Central memory CD4-positive, alpha-beta T cell (primary cell): ENCODE results near the gene NELFB.
A peak's percentile ranks its signal among the peaks of the same experiment; 100 is the strongest.

Experiments
- DNase-seq: peaks from one replicate; pipeline ENCODE4 v3.0.0; 2022

Gene NELFB

GRCh38 chr9:137293094-137293481 lies 38.0 kb downstream of the NELFB start:
- no peak for DNase-seq

GRCh38 chr9:137293482-137294090 lies 38.5 kb downstream of the NELFB start:
- DNase-seq = no peak

- no peak for DNase-seq
Observed at GRCh38 chr9:137294091-137294680, 39.1 kb downstream of the NELFB start.

- DNase-seq = no peak
Observed at GRCh38 chr9:137294681-137295237, 39.6 kb downstream of the NELFB start.

GRCh38 chr9:137295238-137295811 lies 40.2 kb downstream of the NELFB start:
- DNase-seq = peak; percentile 32

- no peak for DNase-seq
Observed at GRCh38 chr9:137295849-137296669, 40.9 kb downstream of the NELFB start.

- no peak for DNase-seq
Observed at GRCh38 chr9:137296670-137297664, 41.8 kb downstream of the NELFB start.

GRCh38 chr9:137297966-137298365 lies 42.8 kb downstream of the NELFB start:
- DNase-seq = no peak

GRCh38 chr9:137298401-137299202 lies 43.5 kb downstream of the NELFB start:
- no peak for DNase-seq

- DNase-seq = no peak
Observed at GRCh38 chr9:137299203-137299565, 44.1 kb downstream of the NELFB start.

GRCh38 chr9:137299938-137300337 lies 44.8 kb downstream of the NELFB start:
- no peak for DNase-seq

GRCh38 chr9:137300567-137301080 lies 45.5 kb downstream of the NELFB start:
- no peak for DNase-seq

- no peak for DNase-seq
Observed at GRCh38 chr9:137301081-137301947, 46.2 kb downstream of the NELFB start.

GRCh38 chr9:137302118-137302448 lies 47.0 kb downstream of the NELFB start, which contains the start of gene NRARP:
Gene NRARP, minus strand, starts transcription at chr9:137302271. Its CDS starts 343 bp downstream, at chr9:137301928.
- peak; percentile 88 for DNase-seq

GRCh38 chr9:137302449-137303150 lies 47.5 kb downstream of the NELFB start:
- no peak for DNase-seq

- DNase-seq = no peak
Observed at GRCh38 chr9:137303151-137303892, 48.2 kb downstream of the NELFB start.

GRCh38 chr9:137303893-137304382 lies 48.8 kb downstream of the NELFB start:
- DNase-seq = no peak

- DNase-seq = no peak
Observed at GRCh38 chr9:137304383-137305059, 49.4 kb downstream of the NELFB start.
